Esophagus muscularis mucosa (tissue), 3 donors: ENCODE results near the gene HTRA1.

Experiments used
- EP300 ChIP-seq: sonication (generic); formaldehyde crosslinking; IDR thresholded peaks from one replicate; pipeline ENCODE4 v1.6.1; 2017; ENCODE audit warnings: antibody characterized with exemption
- TF ChIP-seq, protein P1 (sequence below), 3 experiments: fragments of 200-600 bp in 2 of 3; fragments of 450-650 bp in 1 of 3; sonication (generic) in 2 of 3; IDR thresholded peaks; one replicate each; pipeline ENCODE4 v1.5.1; 2017 to 2019; ENCODE audit warnings: antibody characterized with exemption in 3 of 3, mild to moderate bottlenecking in 2 of 3, moderate library complexity in 1 of 3

DNA sequence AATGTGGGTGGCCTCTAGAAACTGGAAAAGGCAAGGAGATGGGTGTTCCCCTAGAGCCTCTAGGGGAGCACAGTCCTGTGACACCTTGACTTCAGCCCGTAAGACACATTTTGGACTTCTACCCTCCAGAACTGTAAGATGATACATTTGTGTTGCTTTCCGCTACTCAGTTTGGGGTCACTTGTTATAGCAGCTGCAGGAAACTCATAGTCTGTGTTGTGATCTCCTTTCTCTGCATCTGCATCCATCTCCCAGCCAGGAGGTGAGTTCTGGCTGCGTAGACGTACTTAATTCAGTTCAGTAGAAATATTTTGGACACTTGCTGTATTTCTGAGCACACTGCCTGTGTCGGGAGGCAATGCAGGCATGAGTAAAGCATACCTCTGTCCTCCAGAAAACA is 69.9 kb downstream of the HTRA1 start:
- no peak for TF ChIP-seq EP300
- TF ChIP-seq, protein P1, sequence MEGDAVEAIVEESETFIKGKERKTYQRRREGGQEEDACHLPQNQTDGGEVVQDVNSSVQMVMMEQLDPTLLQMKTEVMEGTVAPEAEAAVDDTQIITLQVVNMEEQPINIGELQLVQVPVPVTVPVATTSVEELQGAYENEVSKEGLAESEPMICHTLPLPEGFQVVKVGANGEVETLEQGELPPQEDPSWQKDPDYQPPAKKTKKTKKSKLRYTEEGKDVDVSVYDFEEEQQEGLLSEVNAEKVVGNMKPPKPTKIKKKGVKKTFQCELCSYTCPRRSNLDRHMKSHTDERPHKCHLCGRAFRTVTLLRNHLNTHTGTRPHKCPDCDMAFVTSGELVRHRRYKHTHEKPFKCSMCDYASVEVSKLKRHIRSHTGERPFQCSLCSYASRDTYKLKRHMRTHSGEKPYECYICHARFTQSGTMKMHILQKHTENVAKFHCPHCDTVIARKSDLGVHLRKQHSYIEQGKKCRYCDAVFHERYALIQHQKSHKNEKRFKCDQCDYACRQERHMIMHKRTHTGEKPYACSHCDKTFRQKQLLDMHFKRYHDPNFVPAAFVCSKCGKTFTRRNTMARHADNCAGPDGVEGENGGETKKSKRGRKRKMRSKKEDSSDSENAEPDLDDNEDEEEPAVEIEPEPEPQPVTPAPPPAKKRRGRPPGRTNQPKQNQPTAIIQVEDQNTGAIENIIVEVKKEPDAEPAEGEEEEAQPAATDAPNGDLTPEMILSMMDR (IDR thresholded peaks at IDR 0.05) = no peak
